Transverse colon (tissue), 4 donors: ENCODE results near the gene COL24A1. TPM values are rescaled to one million over a fixed set of nuclear protein-coding genes. Genes with fewer than 3 reads are reported as not detected.

Experiments
- DNase-seq: peaks from one replicate; pipeline ENCODE4 v3.0.0-alpha.2; 2019
- H3K27ac ChIP-seq, 4 donors: fragments of 200-600 bp; sonication (generic); 2 replicates each; pipeline ENCODE4 v1.5.1; 2016 to 2018; ENCODE audit warnings: inconsistent platforms in 4 of 4
- H3K27me3 ChIP-seq: fragments of 200-600 bp; sonication (generic); 2 replicates; pipeline ENCODE4 v1.5.1; 2017; ENCODE audit warnings: inconsistent platforms
- H3K36me3 ChIP-seq, 4 donors: fragments of 200-600 bp; sonication (generic); 2 replicates each; pipeline ENCODE4 v1.5.1; 2017 to 2019; ENCODE audit warnings: inconsistent platforms in 4 of 4
- H3K4me1 ChIP-seq, 4 donors: fragments of 200-600 bp; sonication (generic); 2 replicates each; pipeline ENCODE4 v1.5.1; 2017 to 2020; ENCODE audit warnings: inconsistent platforms in 4 of 4
- H3K4me3 ChIP-seq, 4 donors: fragments of 200-600 bp; sonication (generic); 1 replicate in 1 of 4; 2 replicates in 3 of 4; pipeline versions ENCODE4 v1.5.1 to v1.6.1; 2017 to 2019; ENCODE audit warnings: inconsistent platforms in 4 of 4
- H3K9me3 ChIP-seq, 2 donors: fragments of 200-600 bp; sonication (generic); 2 replicates each; pipeline ENCODE4 v1.5.1; 2017 to 2019; ENCODE audit warnings: inconsistent platforms in 2 of 2
- EP300 ChIP-seq: sonication (generic); formaldehyde crosslinking; IDR thresholded peaks from one replicate; pipeline ENCODE4 v1.6.1; 2017; ENCODE audit warnings: antibody characterized with exemption, low read depth
- POLR2A ChIP-seq: fragments of 450-650 bp; IDR thresholded peaks from one replicate; pipeline ENCODE4 v1.6.1; 2016; ENCODE audit warnings: antibody characterized with exemption, mild to moderate bottlenecking, moderate library complexity
- POLR2AphosphoS5 ChIP-seq, 3 donors: sonication (generic); formaldehyde crosslinking; IDR thresholded peaks; one replicate each; pipeline ENCODE4 v1.6.1; 2016; ENCODE audit warnings: antibody characterized with exemption in 3 of 3
- WGBS, 2 donors: methylation state at CpG; one replicate each; pipeline ENCODE4 v1.1.5; 2018; ENCODE audit warnings: low coverage in 1 of 2; 5-methylcytosine and 5-hydroxymethylcytosine counted together
- in situ Hi-C, 4 donors: fragments of 200-750 bp; cut with MboI; loops; one replicate each; pipeline versions ENCODE4 v1.15.0 to v1.15.1; 2017; ENCODE audit warnings: low sequenced_read_pairs in 3 of 4, low pct_ligation_motif_present in 1 of 4, low pct_unique_long_range_greater_than_20kb in 1 of 4
- intact Hi-C: fragments of 100-400 bp; cut with DNase I; formaldehyde crosslinking; loops from one replicate; pipeline ENCODE4 v1.15.1; 2023; ENCODE audit warnings: low total_unique reads
- total RNA-seq, 4 donors: library from RNA; depleted of rRNA; stranded (reverse); fragments of >200 nt; gene quantifications; one replicate each; pipeline ENCODE4 v1.1.0, GENCODE V29; 2016
- TF ChIP-seq, protein P1 (sequence below), 5 experiments: fragments of 200-600 bp in 3 of 5; fragments of 450-650 bp in 2 of 5; sonication (generic) in 3 of 5; IDR thresholded peaks; 1 replicate in 2 of 5; 2 replicates in 3 of 5; pipeline ENCODE4 v1.5.1; 2016 to 2017; ENCODE audit warnings: antibody characterized with exemption in 5 of 5, inconsistent platforms in 3 of 5, mild to moderate bottlenecking in 2 of 5, moderate library complexity in 1 of 5

Gene COL24A1
- total RNA-seq, 4 donors from 2014 or later, result 0.68 to 1.2 (median 0.93) TPM

DNA sequence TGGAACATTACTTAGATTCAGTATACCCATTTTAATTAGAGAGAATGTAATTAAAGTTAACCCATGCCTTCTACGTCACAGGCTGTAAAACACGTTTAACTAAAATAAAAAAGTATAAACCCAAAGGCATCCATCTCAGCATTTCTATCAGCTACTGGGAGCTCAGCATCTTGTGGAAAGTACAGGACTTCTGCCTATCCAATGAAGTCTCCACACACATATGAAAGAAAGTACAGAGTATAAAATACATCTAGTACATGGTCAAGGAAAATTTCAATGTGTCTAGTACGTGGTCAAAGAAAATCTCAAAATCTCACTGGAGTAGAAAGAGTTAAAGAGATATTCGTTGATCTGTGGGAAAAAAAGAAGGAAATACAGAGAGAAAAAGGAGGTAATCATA lies 306.9 kb downstream of the COL24A1 start:
- H3K36me3 ChIP-seq, result no peaks in the 10 kb centered on the region
- H3K9me3 ChIP-seq, result no peaks in the 10 kb centered on the region
- H3K4me1 ChIP-seq, result no peaks in the 10 kb centered on the region
- no peaks in the 10 kb centered on the region for H3K27me3 ChIP-seq
- H3K4me3 ChIP-seq, result no peak overlapping the region
- H3K27ac ChIP-seq, result no peak overlapping the region
- in situ Hi-C loops, result no loop called here
- intact Hi-C loops, result no loop called here
- 45 to 47% methylated on average over 4 of the region's 4 CpGs for WGBS, 2 donors
- TF ChIP-seq EP300 (no peak), POLR2AphosphoS5 (IDR thresholded peaks at IDR 0.05) (no peak), POLR2A (no peak)
- TF ChIP-seq, protein P1, sequence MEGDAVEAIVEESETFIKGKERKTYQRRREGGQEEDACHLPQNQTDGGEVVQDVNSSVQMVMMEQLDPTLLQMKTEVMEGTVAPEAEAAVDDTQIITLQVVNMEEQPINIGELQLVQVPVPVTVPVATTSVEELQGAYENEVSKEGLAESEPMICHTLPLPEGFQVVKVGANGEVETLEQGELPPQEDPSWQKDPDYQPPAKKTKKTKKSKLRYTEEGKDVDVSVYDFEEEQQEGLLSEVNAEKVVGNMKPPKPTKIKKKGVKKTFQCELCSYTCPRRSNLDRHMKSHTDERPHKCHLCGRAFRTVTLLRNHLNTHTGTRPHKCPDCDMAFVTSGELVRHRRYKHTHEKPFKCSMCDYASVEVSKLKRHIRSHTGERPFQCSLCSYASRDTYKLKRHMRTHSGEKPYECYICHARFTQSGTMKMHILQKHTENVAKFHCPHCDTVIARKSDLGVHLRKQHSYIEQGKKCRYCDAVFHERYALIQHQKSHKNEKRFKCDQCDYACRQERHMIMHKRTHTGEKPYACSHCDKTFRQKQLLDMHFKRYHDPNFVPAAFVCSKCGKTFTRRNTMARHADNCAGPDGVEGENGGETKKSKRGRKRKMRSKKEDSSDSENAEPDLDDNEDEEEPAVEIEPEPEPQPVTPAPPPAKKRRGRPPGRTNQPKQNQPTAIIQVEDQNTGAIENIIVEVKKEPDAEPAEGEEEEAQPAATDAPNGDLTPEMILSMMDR (IDR thresholded peaks at IDR 0.05), result no peak
- DNase-seq, result no peak

DNA sequence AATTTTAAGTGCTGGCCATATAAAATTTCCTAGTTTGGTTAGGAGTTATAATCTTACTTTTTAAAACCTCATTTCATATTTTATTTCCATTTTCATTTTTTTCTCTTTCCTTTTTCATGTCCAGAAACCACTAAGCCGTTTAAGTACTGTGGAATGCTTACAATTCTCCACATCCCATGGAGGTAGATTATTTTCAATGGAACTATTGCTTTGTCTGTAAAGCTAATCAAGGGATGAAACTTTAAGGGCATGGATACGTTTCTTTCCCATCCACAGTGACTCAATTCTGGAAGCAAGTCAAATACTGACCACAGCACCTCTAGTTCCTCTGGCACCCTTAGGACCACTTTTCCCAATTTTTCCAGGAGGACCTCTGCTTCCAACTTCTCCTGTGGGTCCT lies 309.2 kb downstream of the COL24A1 start:
- no peaks in the 10 kb centered on the region for H3K36me3 ChIP-seq
- H3K9me3 ChIP-seq, result no peaks in the 10 kb centered on the region
- DNase-seq, result no peak
- 37 to 65% methylated on average over 2 of the region's 2 CpGs for WGBS, 2 donors
- no peaks in the 10 kb centered on the region for H3K4me1 ChIP-seq
- in situ Hi-C loops (no loop called here), intact Hi-C loops (no loop called here)
- no peaks in the 10 kb centered on the region for H3K27me3 ChIP-seq
- no peak overlapping the region for H3K4me3 ChIP-seq
- H3K27ac ChIP-seq, result no peak overlapping the region
- TF ChIP-seq, protein P1 (IDR thresholded peaks at IDR 0.05), result no peak
- TF ChIP-seq POLR2AphosphoS5 (IDR thresholded peaks at IDR 0.05), result no peak
- TF ChIP-seq POLR2A, result no peak
- TF ChIP-seq EP300, result no peak

DNA sequence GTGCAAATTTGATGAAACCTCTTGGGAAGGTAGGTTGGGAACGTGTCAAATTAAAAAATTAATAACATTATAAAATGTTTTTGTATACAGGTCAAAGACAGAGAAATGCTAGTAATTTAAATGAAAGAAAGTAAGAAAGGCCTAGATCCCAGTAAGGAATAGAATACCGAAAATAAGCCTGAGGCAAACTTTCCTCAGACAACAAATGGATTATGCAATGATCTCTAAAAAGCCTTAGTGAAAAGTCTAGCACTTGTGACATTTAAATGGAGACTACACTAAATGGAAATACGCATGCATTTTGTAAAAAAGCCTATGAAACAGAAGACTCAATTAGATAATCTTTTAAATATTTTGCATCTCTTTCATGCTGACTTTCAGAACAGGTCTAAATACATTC lies 309.9 kb downstream of the COL24A1 start:
- TF ChIP-seq POLR2A (no peak), POLR2AphosphoS5 (IDR thresholded peaks at IDR 0.05) (no peak), EP300 (no peak)
- TF ChIP-seq, protein P1 (IDR thresholded peaks at IDR 0.05), result no peak
- WGBS, 2 donors, result 65 to 66% methylated on average over 3 of the region's 3 CpGs
- in situ Hi-C loops, result no loop called here

DNA sequence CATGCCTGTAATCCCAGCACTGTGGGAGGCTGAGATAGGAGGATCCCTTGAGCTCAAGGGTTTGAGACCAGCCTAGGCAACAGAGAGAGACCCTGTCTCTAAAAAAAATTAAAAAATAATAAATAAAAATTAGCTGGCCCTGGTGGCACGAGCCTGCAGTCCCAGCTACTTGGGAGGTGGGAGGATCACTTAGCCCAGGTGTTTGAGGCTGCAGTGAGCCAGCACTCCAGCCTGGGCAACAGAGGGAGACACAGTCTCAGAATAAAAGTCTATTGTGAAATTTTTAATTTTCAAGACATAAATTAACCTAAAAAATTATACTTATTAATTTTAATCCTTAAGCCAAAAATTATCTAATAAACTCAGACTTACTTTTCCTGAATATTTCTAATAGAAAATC lies 317.1 kb downstream of the COL24A1 start:
- no peak overlapping the region for H3K4me3 ChIP-seq
- no peaks in the 10 kb centered on the region for H3K27me3 ChIP-seq
- H3K9me3 ChIP-seq, result no peaks in the 10 kb centered on the region
- DNase-seq, result no peak
- no peak for TF ChIP-seq POLR2A
- no peak for TF ChIP-seq EP300
- TF ChIP-seq, protein P1 (IDR thresholded peaks at IDR 0.05), result no peak
- no peak for TF ChIP-seq POLR2AphosphoS5 (IDR thresholded peaks at IDR 0.05)
- intact Hi-C loops, result no loop called here
- H3K36me3 ChIP-seq, result no peaks in the 10 kb centered on the region
- no peak overlapping the region for H3K27ac ChIP-seq
- no peaks in the 10 kb centered on the region for H3K4me1 ChIP-seq
- in situ Hi-C loops, result no loop called here
- 33 to 55% methylated on average over 1 of the region's 1 CpG for WGBS, 2 donors

More for the DNA sequence above, 309.9 kb downstream of the COL24A1 start:
- H3K4me1 ChIP-seq, result no peaks in the 10 kb centered on the region
- H3K36me3 ChIP-seq, result no peaks in the 10 kb centered on the region
- H3K27me3 ChIP-seq, result no peaks in the 10 kb centered on the region
- intact Hi-C loops, result no loop called here
- DNase-seq, result no peak
- no peaks in the 10 kb centered on the region for H3K9me3 ChIP-seq
- H3K27ac ChIP-seq, result no peak overlapping the region
- H3K4me3 ChIP-seq, result no peak overlapping the region
